HCT116 (cell line): ENCODE data around the gene ZER1. TPM values are rescaled to one million over a fixed set of nuclear protein-coding genes. Genes with fewer than 3 reads are reported as not detected.

Experiments used
- ATAC-seq: fragments of 200-7000 bp; cut with Tn5 transposase; 2 replicates; pipeline ENCODE4 v1.9.1; 2020; ENCODE audit warnings: mild to moderate bottlenecking, moderate library complexity
- BruUV-seq: library from RNA; stranded (reverse); fragments of 400-500 nt; replicated peaks from 2 replicates; lab custom pipeline; 2021; lab: Mats Ljungman, UMichigan
- CTCF ChIA-PET: fragments of 300-600 bp; sonication (Branson Sonifier 250); formaldehyde crosslinking; loops from one replicate; lab custom pipeline; 2021; ENCODE audit warnings: antibody characterized with exemption; lab: Charles Lee
- POLR2A ChIA-PET: fragments of 300-600, 350-600 bp; sonication (Branson Sonifier 250); formaldehyde crosslinking; loops from one replicate; lab custom pipeline; 2021; ENCODE audit warnings: antibody characterized with exemption; lab: Charles Lee
- RAD21 ChIA-PET, 2 experiments: fragments of 300-600 bp; sonication (Branson Sonifier 250); formaldehyde crosslinking; loops; one replicate each; lab custom pipeline; 2023; ENCODE audit warnings: low total read pairs in 2 of 2; ENCODE audit not compliant: uncharacterized antibody in 2 of 2, unreplicated experiment in 2 of 2, low non-redundant PET in 1 of 2; lab: Charles Lee
- DNase-seq: peaks from one replicate; pipeline ENCODE4 v3.0.0-alpha.2; 2010; ENCODE audit warnings: low read depth, low spot score
- H2AFZ ChIP-seq: fragments of 200-600 bp; shearing (Covaris generic), sonication (generic); 2 replicates; pipeline ENCODE4 v1.6.1; 2017; ENCODE audit warnings: low read depth, mixed run types, mixed read lengths, antibody characterized with exemption, low read length; ENCODE audit not compliant: poor library complexity, severe bottlenecking
- H3K27ac ChIP-seq: 2 replicates; pipeline ENCODE4 v1.5.1; 2012; ENCODE audit warnings: low read depth, low read length
- H3K27me3 ChIP-seq: fragments of 200-600 bp; sonication (generic); 2 replicates; pipeline ENCODE4 v1.6.1; 2016; ENCODE audit warnings: mixed run types, low read length, mixed read lengths; ENCODE audit not compliant: insufficient read depth
- H3K36me3 ChIP-seq, 2 experiments: fragments of 200-500 bp in 1 of 2; fragments of 200-600 bp in 1 of 2; sonication (Bioruptor generic) in 1 of 2; sonication (generic) in 1 of 2; 2 replicates each; pipeline versions ENCODE4 v1.5.1 to v1.6.1; 2014 to 2016; ENCODE audit warnings: low read length in 2 of 2, inconsistent platforms in 1 of 2, mixed read lengths in 1 of 2, mixed run types in 1 of 2; ENCODE audit not compliant: insufficient read depth in 2 of 2, control insufficient read depth in 1 of 2
- H3K4me1 ChIP-seq, 2 experiments: fragments of 200-600 bp in 1 of 2; sonication (generic) in 1 of 2; 2 replicates each; pipeline versions ENCODE4 v1.5.1 to v1.6.1; 2012 to 2017; ENCODE audit warnings: low read length in 2 of 2, inconsistent platforms in 1 of 2, mild to moderate bottlenecking in 1 of 2, mixed read lengths in 1 of 2, mixed run types in 1 of 2, moderate library complexity in 1 of 2; ENCODE audit not compliant: insufficient read depth in 2 of 2, control insufficient read depth in 1 of 2
- H3K4me2 ChIP-seq: fragments of 200-600 bp; sonication (generic); 2 replicates; pipeline ENCODE4 v1.6.1; 2017; ENCODE audit warnings: mixed run types, low read length, mixed read lengths
- H3K4me3 ChIP-seq, 2 experiments: fragments of 200-600 bp in 1 of 2; sonication (generic) in 1 of 2; replicated peaks in 1 of 2; 2 replicates each; pipeline ENCODE4 v1.5.1; 2011 to 2016; ENCODE audit warnings: low read length in 2 of 2, control low read depth in 1 of 2, low read depth in 1 of 2, mild to moderate bottlenecking in 1 of 2, mixed read lengths in 1 of 2, mixed run types in 1 of 2
- H3K79me2 ChIP-seq: fragments of 200-600 bp; sonication (generic); 2 replicates; pipeline ENCODE4 v1.6.1; 2017; ENCODE audit warnings: mild to moderate bottlenecking, mixed run types, low read length, moderate library complexity, mixed read lengths; ENCODE audit not compliant: insufficient read depth
- H3K9ac ChIP-seq: fragments of 200-600 bp; sonication (generic); 2 replicates; pipeline ENCODE4 v1.6.1; 2016; ENCODE audit warnings: low read length, mixed read lengths
- H3K9me2 ChIP-seq: fragments of 200-600 bp; sonication (generic), shearing (Covaris generic); 2 replicates; pipeline ENCODE4 v1.6.1; 2017; ENCODE audit warnings: mixed run types, mild to moderate bottlenecking, moderate library complexity; ENCODE audit not compliant: insufficient read depth
- H3K9me3 ChIP-seq, 2 experiments: fragments of 200-500 bp in 1 of 2; fragments of 200-600 bp in 1 of 2; sonication (Bioruptor generic) in 1 of 2; sonication (generic) in 1 of 2; 2 replicates each; pipeline ENCODE4 v1.6.1; 2014 to 2017; ENCODE audit warnings: low read length in 2 of 2, mixed read lengths in 2 of 2, inconsistent platforms in 1 of 2, low read depth in 1 of 2, mild to moderate bottlenecking in 1 of 2, mixed run types in 1 of 2, moderate library complexity in 1 of 2; ENCODE audit not compliant: control insufficient read depth in 1 of 2, insufficient read depth in 1 of 2
- H4K20me1 ChIP-seq: fragments of 200-600 bp; sonication (generic), shearing (Covaris generic); 2 replicates; pipeline ENCODE4 v1.6.1; 2017; ENCODE audit warnings: mixed run types, mild to moderate bottlenecking, moderate library complexity; ENCODE audit not compliant: insufficient read depth
- CBX3 ChIP-seq: IDR thresholded peaks from 2 replicates; pipeline ENCODE4 v1.6.1; 2012; ENCODE audit warnings: low read depth
- POLR2A ChIP-seq: IDR thresholded peaks from 2 replicates; pipeline ENCODE4 v1.7.0; 2011; ENCODE audit warnings: borderline replicate concordance; ENCODE audit not compliant: insufficient read depth, insufficient read length; ENCODE audit errors: extremely low read depth
- POLR2AphosphoS5 ChIP-seq: IDR thresholded peaks from 2 replicates; pipeline ENCODE4 v1.6.1; 2011; ENCODE audit warnings: mild to moderate bottlenecking, low read depth, low read length, moderate library complexity
- SRF ChIP-seq: IDR thresholded peaks from 2 replicates; pipeline ENCODE4 v1.6.1; 2012; ENCODE audit warnings: low read depth
- ZFX ChIP-seq: fragments of 450-650 bp; IDR thresholded peaks from 2 replicates; pipeline ENCODE4 v1.6.1; 2017
- intact Hi-C: fragments of 100-400 bp; cut with micrococcal nuclease; formaldehyde crosslinking; loops from 2 replicates; pipeline ENCODE4 v1.10.0; 2022
- total RNA-seq: library from RNA; stranded (reverse); gene quantifications from one replicate; pipeline ENCODE4 v1.2.1, GENCODE V29; 2021; ENCODE audit not compliant: unreplicated experiment
- TF ChIP-seq, protein P1 (sequence below), 3 experiments: fragments of 200-600 bp in 1 of 3; sonication (generic) in 1 of 3; IDR thresholded peaks in 2 of 3; conservative IDR thresholded peaks in 1 of 3; 2 replicates each; pipeline ENCODE4 v1.5.1; 2012 to 2017; ENCODE audit warnings: low read depth in 2 of 3, low read length in 2 of 3, antibody characterized with exemption in 1 of 3, borderline replicate concordance in 1 of 3, control low read depth in 1 of 3, mild to moderate bottlenecking in 1 of 3, mixed read lengths in 1 of 3, mixed run types in 1 of 3, moderate library complexity in 1 of 3; ENCODE audit not compliant: insufficient read depth in 1 of 3
- TF ChIP-seq, protein P2 (sequence below): IDR thresholded peaks from 2 replicates; pipeline ENCODE4 v1.6.1; 2011; ENCODE audit warnings: mild to moderate bottlenecking, low read length, moderate library complexity; ENCODE audit not compliant: insufficient replicate concordance; ENCODE audit errors: extremely low read depth

The ZER1 gene
- total RNA-seq, 1 experiment from 2014 or later: 18.0 TPM

DNA sequence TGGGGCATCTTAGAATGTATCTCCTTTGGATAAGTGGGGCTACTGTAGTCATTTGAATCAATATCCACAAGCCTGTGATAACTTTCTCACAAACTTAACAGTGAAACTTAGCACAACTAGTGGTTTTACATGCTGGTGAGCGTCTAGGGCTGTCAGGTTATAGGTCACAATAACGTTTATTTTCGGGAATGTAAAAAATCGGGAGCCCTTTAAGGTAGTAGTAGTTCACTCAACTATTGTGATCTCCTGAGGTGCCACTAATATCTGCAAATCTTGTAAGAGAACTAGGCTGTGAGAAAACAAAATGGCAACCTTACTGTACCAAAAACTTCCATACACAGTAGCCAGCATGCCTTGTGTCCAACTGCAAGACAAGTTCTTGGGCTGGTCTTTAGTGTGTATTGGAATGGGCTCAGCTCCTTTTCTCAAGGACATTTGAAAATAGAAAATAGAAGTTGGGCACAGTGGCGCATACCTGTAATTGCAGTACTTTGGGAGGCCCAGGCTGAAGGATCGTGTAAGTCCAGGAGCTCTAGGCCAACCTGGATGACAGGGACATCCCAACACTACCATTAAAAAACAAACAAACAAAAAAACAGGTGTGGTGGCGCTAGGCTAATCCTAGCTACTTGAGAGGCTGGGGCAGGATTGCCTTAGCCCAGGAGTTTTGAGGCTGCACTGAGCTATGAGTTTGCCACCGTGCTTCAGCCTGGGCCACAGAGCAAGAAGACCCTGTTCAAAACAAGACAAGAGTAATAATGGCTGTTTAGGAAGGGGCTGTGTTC is 74.6 kb downstream of the ZER1 start:
- POLR2A ChIA-PET: interaction anchor here (0.9 to 3.5 kb wide), 3 partner anchors 8 to 62 kb away, joined by 4 to 24 read pairs (median 5); partner anchors contain the start of gene SET
- CTCF ChIA-PET: interaction anchor here (0.7 to 1.1 kb wide), 3 partner anchors 13 to 121 kb away, joined by 3 read pairs; partner anchors contain the start of gene ENDOG
- H3K27me3 ChIP-seq: no peaks in the 10 kb centered on the region
- no peak overlapping the region for H2AFZ ChIP-seq
- no TSS peak for BruUV-seq
- intact Hi-C loops: no loop called here
- peaks cover 27 to 46% of the 10 kb centered on the region in 2 experiments for H3K4me1 ChIP-seq
- H3K27ac ChIP-seq: peak overlapping the region; percentile 72
- no peak for DNase-seq
- TF ChIP-seq SRF (no peak), POLR2AphosphoS5 (0 out of 2 replicates have a peak, but pooled peaks have one; percentile 50), ZFX (no peak), POLR2A (no peak), CBX3 (no peak)
- TF ChIP-seq, protein P1, sequence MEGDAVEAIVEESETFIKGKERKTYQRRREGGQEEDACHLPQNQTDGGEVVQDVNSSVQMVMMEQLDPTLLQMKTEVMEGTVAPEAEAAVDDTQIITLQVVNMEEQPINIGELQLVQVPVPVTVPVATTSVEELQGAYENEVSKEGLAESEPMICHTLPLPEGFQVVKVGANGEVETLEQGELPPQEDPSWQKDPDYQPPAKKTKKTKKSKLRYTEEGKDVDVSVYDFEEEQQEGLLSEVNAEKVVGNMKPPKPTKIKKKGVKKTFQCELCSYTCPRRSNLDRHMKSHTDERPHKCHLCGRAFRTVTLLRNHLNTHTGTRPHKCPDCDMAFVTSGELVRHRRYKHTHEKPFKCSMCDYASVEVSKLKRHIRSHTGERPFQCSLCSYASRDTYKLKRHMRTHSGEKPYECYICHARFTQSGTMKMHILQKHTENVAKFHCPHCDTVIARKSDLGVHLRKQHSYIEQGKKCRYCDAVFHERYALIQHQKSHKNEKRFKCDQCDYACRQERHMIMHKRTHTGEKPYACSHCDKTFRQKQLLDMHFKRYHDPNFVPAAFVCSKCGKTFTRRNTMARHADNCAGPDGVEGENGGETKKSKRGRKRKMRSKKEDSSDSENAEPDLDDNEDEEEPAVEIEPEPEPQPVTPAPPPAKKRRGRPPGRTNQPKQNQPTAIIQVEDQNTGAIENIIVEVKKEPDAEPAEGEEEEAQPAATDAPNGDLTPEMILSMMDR (IDR thresholded peaks at IDR 0.05 in 2 of 3, conservative IDR thresholded peaks at IDR 0.05 in 1 of 3; ENCODE audit: borderline replicate concordance in 1 of 3, insufficient read depth in 1 of 3, low read depth in 2 of 3, low read length in 2 of 3): no peak
- TF ChIP-seq, protein P2, sequence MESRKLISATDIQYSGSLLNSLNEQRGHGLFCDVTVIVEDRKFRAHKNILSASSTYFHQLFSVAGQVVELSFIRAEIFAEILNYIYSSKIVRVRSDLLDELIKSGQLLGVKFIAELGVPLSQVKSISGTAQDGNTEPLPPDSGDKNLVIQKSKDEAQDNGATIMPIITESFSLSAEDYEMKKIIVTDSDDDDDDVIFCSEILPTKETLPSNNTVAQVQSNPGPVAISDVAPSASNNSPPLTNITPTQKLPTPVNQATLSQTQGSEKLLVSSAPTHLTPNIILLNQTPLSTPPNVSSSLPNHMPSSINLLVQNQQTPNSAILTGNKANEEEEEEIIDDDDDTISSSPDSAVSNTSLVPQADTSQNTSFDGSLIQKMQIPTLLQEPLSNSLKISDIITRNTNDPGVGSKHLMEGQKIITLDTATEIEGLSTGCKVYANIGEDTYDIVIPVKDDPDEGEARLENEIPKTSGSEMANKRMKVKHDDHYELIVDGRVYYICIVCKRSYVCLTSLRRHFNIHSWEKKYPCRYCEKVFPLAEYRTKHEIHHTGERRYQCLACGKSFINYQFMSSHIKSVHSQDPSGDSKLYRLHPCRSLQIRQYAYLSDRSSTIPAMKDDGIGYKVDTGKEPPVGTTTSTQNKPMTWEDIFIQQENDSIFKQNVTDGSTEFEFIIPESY: no peak
- no peaks in the 10 kb centered on the region for H3K9me3 ChIP-seq
- H3K9ac ChIP-seq: peak overlapping the region; percentile 34
- peaks cover 24 to 26% of the 10 kb centered on the region in 2 experiments for H3K36me3 ChIP-seq
- H3K79me2 ChIP-seq: peaks cover 36% of the 10 kb centered on the region
- H3K4me3 ChIP-seq: no peak overlapping the region
- RAD21 ChIA-PET: no interaction called here
- no peaks in the 10 kb centered on the region for H3K9me2 ChIP-seq
- peak overlapping the region; percentile 68 for H3K4me2 ChIP-seq
- H4K20me1 ChIP-seq: peaks cover 19% of the 10 kb centered on the region; the same call in 1 of the 2 replicates
- ATAC-seq: peak; percentile 46
